ENCODE results near the gene NEUROD1. TPM values are rescaled to one million over a fixed set of nuclear protein-coding genes. Genes with fewer than 3 reads are reported as not detected.
"Not testable (repeated sequence)": the region's sequence is repeated elsewhere in the genome, so short reads cannot be mapped to it uniquely, and the experiment has no call there.

NEUROD1 gene
- not detected for polyA plus RNA-seq (ENCODE audit: insufficient read length in 4 of 4)

DNA sequence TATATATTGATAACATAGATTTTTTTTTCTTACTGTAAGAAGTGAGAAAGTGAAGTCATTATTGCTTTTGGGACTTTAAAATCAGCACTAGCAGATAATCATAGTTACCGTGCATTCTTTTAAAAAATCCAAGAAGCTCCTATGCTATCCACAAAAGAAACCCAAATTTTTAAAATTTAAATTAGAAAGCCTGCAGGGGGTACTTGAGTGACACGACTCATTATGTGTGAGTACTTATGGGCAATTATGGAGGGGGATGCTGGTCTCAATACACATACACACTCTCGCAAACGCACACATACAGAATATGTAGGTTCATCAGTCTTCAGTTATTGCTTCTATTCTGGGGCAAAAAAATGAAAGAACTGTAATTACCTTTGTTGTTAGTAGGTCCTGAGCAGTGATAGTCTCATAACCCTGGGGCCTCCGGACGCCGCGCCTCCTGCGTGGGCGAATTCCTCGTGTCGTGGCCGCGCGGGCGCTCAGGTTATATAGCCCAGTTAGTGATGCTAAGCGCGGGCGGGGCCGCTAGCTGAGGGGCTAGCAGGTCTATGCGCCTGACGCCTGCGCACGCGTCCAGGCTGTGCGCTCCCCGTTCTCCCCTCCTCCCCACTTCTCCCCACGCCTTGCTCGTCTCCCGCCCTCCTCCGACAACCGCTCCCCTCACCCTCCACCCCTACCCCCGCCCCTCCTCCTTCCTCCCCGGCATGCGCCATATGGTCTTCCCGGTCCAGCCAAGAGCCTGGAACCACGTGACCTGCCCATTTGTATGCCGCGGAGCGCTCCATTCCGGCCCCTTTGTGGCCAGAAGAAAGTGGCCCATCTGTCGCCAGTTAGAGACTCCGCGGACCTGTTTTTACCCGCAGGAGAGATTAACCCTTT, at the start of gene NEUROD1:
Gene NEUROD1 (minus strand): TSS at position 463 of the 882 bp plus-strand sequence. CDS start 1,657 bp downstream, outside the sequence.
- no peak for DNase-seq (ENCODE audit: low read depth in 4 of 4, low spot score in 3 of 4)

DNA sequence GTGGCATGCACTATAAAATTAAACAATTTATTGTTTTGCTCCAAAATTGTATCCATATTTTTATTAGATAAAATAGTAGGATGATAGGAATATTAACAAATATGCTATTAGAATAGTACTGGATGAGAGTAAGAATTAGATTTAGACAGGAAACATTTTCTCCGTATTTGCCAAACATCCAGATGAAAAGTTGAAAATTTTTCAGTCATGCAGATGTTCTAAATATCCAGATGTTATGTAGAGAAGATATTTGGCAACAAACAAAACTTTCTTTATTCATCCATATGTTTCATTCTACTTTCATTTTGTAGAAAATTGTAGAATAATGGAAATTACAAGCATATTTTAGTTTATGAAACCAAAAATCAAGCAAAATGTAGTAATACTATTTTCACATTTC, 45.2 kb upstream of the NEUROD1 start:
- DNase-seq (ENCODE audit: low read depth in 4 of 4, low spot score in 3 of 4) = no peak

DNA sequence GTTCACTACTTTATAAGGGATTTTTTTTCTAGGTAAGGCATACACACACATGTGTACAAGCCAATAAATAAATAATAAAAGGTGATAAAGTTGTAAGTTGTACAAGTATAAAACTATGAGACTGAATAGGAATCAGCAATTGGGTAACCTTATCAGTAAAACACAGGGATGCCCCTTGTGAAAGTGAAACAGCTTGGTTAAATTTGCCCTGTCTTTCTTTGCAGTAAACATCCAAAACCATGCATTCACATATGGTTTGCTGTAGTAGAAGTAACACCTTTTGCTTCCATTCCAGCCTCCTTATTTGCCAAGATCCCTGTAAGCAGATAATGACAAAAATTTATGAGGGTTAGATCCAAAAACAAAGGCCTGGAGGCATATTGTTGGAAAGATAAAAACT, 44.3 kb upstream of the NEUROD1 start:
- DNase-seq (ENCODE audit: low read depth in 4 of 4, low spot score in 3 of 4) = no peak

DNA sequence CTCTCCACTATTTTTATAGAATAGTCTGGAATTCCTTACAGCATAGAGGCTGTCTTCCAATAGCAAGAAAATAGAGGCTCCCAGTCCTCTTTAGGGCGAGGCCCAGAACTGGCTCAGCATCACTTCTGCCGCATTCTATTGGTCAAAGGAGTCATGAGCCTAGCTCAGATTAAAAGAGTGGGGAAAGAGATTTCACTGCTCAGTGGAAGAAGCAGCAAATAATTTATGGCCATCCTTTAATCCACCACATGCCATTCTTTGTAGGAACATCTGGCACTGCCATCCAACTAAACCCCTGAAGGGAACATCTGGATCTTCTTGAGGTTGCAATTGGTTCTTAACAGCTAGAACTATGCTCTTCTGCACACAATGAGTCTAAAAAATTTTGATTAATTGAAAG, 43.4 kb upstream of the NEUROD1 start:
- DNase-seq (ENCODE audit: low read depth in 4 of 4, low spot score in 3 of 4) = no peak

DNA sequence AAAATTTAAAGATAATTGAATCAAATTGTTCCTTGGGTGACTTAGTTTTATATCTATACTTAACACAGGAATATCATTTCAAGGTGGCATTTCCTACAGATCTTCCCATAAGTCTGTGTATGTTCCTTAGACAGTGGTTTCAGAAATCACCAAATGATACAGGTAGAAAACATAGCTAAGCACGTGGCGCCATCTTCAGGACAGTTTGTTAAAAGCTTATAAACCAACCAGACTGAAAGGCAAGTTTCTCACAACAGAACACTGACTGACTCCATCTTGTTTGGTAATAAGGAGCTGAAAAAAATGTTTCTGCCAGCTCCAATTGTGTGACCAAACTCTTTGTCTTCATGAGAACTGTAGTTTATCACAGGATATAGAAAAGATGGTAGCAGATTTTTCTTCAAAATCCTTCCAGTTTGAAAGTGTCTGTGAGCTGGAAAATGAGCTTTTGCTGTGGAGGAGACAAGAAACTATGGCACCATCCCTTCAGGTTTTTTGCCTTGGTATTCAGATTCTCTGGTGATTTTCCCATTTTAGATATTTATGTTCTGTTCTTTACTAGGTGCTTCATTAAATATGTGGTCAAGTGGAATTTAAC, 34.8 kb upstream of the NEUROD1 start:
- peak; percentile 68 to 74 (median 71) for DNase-seq (ENCODE audit: low read depth in 4 of 4, low spot score in 3 of 4)

DNA sequence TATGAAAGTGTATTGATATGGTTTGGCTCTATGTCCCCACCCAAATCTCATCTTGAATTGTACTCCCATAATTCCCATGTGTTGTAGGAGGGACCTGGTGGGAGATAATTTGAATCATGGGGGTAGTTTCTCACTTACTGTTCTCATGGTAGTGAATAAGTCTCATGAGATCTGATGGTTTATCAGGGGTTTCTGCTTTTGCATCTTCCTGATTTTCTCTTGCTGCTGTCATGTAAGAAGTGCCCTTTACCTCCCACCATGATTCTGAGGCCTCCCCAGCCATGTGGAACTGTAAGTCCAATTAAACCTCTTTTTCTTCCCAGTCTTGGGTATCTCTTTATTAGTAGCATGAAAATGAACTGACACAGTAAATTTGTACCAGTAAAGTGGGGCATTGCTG, 30.7 kb upstream of the NEUROD1 start:
- DNase-seq (ENCODE audit: low read depth in 4 of 4, low spot score in 3 of 4) = not testable (repeated sequence)

DNA sequence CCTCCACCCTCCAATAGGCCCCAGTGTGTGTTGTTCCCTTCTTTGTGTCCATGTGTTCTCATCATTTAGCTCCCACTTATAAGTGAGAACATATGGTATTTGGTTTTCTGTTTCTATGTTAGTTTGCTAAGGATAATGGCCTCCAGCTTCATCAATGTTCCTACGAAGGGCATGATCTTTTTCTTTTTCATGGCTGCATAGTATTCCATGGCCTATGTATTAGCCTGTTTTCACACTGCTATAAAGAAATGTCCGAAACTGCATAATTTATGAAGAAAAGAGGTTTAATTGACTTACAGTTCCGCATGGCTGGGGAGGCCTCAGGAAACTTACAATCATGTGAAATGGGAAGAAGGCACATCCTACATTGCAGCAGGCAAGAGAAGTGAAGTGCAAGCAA, 22.2 kb upstream of the NEUROD1 start:
- not testable (repeated sequence) for DNase-seq (ENCODE audit: low read depth in 4 of 4, low spot score in 3 of 4)

DNA sequence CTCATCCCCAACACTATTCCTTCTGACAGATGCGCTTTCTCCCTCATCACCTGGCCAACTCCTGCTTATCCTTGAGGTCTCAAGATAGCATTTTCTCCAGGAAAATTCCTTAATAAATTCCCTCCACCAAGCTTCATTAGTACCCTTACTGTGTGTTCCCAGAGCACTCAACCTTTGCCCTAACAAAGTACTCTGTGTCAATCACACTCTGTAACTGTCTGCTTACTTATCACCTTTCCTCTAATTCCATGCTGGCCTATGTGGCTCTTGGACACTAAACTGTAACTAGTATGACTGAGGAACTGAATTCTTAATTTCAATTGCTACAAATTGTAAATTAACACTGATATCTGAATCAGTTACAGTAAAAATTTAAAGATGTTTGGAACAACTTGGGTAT, 17.9 kb upstream of the NEUROD1 start:
- no peak for DNase-seq (ENCODE audit: low read depth in 4 of 4, low spot score in 3 of 4)

DNA sequence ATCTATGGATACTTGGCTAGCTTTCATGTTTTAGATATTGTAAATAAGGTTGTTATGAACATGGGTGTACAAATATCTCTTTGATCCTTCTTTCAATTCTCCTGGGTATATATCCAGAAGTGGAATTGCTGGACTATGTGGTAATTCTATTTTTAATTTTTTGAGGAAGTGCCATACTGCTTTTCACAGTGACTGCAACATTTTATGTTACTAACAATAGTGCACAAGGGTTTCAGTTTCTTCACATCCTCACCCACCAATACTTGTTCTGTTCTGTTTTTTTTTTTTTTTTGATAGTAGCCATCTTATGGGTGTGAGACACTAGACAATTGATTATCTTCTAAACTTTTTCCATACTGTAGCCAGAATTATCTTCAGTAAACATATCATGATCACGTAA, 17.3 kb upstream of the NEUROD1 start:
- no peak for DNase-seq (ENCODE audit: low read depth in 4 of 4, low spot score in 3 of 4)

DNA sequence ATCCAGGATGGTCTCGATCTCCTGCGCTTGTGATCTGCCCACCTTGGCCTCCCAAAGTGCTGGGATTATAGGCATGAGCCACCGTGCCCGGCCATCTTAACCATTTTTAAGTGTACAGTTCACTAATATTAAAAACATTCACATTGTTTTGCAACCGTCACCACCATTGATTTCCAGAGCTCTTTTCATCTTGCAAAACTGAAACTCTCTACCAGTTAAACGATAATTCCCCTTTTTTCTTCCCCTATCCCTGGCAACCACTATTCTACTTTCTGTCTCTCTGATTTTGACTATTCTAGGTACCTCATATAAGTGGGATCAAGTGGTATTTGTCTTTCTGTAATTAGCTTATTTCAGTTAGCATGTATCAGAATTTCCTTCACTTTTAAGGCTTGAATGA, 16.8 kb upstream of the NEUROD1 start:
- no peak for DNase-seq (ENCODE audit: low read depth in 4 of 4, low spot score in 3 of 4)

DNA sequence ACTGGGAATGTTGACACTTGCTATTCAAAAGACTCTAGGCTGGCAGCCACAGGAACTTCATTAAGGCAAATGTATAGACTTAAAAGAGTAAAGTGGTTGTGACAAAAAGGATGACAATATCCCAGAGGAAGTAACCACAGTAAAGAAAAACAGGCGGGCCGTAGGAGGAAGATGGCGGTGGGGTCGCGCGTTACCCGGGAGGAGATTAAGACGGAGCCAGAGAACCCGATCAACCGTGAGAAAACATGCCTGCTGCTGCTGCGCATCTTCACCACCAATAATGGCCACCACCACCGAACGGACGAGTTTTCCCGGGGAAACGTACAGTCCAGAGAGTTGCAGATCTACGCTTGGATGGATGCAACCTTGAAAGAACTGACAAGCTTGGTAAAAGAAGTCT, 14.0 kb upstream of the NEUROD1 start:
- DNase-seq (ENCODE audit: low read depth in 4 of 4, low spot score in 3 of 4) = no peak

DNA sequence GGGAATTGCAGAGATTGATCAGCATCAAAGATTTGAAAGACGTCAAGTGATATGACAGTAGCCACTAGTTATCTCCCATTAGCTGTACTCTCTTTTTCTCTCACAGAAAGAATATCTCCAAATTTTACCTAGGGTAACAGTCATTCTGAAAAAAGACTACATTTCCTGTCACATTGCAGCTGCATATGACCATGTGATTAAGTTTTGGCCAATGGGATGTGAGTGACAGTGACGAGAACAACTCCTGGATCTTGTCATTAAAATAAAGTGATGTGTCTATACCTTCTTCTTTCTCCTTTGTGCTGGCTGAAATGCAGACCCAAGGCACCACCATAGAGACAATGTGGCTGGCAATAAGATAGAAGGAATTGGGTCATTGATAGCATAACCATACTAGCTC, 10.5 kb upstream of the NEUROD1 start:
- DNase-seq (ENCODE audit: low read depth in 4 of 4, low spot score in 3 of 4) = no peak

DNA sequence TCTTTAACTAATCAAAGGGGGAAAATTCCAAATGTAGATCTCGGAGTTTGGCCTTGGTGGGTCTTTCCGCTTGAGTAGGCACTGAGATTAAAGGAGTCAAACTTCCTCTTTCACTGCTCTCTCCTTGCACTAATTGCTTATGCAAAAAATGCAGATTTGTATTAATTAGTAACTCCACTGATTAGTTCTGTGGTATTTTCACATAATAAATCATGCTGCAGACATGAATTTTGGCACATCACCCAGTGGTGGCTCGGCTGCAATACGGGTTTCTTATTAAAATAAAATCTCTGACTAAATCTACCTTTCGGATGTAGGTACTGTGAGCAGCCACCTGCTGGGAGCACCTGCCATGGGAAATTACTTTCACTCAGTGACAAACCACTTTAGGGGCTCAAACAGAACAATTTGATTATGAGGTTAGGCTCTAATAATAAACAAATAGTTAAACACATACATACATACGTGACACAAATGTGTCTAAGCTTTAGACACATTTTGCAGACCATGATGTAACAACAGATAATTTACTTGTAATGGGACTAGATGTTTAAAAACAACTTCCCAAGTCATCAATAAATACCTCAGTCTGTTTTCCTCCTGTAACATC, 6.4 kb upstream of the NEUROD1 start:
- DNase-seq (ENCODE audit: low read depth in 4 of 4, low spot score in 3 of 4) = no peak

DNA sequence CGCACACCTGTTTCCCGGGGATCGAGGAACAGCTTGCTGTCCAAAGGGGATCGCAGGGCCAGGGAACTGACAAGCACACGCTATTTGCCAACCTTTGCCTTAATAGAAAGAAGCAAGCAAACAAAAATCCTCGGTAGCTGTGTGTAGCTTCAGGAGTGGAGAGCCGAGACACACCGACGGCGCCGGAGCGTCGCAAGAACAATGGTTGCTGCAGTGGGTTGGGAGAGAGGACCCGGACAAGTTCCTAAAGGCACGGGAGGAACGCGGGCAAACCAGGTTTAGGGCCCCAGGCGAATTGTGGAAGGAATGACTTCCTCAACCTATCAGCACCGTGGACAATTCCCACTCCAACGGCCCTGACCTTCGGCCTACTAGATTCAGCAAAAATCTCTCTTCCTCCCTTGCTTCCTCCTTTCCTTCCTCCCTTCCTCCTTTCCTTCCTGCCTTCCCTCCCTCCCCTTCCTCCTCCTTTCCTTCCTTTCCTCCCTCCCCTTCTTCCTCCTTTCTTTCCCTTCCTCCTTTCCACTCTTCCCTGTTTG, 4.9 kb upstream of the NEUROD1 start:
- no peak for DNase-seq (ENCODE audit: low read depth in 4 of 4, low spot score in 3 of 4)

DNA sequence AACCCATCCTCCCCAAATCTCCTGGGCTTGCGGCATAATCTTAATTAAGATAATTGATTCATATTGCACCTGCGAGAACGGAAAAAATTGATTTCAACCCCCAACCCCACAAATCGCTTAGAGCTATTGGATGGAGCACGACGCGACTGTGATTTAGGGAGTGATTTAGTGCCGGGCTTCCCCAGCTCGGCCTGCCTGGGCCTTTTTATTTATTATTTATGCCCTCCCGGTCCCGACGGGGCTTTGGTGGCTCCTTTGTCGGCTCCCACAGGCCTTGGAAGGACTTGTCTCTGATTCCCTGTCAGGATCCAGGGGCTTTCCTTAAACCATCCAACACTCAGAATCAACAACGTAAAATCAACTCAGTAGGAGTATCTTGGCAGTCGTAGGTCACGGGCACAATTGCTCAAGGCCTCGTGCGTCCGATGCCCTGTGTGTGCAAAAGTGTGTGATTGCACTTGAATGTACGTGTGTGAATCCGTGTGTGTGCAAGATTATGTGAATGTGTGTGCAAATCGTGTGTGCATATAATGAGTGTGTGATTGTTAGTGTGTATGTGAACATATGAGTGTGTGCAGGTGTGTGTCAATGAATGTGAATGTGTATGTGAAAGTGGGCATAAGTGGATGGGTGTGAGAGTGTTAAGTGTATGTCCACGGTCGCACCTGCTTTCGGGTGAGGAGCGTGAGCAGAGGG, 4.3 kb upstream of the NEUROD1 start:
- DNase-seq (ENCODE audit: low read depth in 4 of 4, low spot score in 3 of 4) = no peak

DNA sequence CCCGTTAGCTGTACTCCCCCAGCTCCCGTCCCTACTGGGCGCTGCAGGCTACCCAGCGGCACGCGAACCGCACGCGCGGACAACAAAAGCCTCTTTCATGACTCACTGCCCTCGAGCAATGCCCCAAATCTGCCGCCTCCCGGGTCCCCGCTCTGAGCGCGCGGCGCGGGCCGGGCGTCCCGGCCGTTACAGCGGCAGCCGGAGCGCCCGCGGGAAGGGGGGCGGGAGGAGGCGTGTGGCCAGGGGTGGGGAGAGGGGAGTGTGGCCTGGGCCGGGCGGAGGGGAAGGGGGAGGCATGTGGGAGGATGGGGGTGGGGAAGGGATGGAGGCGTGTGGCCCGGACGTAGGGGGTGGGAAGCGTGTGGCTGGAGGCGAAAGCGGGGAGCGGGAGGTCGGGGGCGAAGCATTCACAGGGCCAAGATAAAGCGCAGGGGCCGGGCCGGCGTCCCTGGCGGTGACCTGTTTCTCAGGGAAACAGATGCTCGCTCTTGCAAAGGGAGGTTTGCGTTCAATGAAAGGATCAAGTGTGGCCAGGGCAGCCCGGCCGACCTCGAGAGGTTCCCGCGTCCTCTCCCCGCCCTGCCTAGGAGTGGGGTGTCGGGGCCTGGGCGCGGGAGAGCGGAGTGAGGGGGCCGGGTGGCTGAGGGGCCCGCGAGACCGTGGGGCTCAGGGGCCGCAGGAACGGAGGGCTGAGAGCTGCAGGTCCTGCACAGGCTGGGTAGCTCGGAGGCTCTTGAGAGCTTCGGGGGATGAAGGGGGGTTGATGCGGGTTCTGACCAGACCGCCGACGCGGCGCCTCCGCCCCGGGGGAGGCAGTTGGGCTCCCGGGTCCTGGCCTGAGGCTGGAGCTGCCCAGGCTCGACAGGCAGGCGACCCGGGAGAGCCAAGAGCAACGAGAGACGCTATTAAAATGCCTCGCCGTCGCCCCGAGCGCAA, 3.5 kb upstream of the NEUROD1 start:
- no peak for DNase-seq (ENCODE audit: low read depth in 4 of 4, low spot score in 3 of 4)

DNA sequence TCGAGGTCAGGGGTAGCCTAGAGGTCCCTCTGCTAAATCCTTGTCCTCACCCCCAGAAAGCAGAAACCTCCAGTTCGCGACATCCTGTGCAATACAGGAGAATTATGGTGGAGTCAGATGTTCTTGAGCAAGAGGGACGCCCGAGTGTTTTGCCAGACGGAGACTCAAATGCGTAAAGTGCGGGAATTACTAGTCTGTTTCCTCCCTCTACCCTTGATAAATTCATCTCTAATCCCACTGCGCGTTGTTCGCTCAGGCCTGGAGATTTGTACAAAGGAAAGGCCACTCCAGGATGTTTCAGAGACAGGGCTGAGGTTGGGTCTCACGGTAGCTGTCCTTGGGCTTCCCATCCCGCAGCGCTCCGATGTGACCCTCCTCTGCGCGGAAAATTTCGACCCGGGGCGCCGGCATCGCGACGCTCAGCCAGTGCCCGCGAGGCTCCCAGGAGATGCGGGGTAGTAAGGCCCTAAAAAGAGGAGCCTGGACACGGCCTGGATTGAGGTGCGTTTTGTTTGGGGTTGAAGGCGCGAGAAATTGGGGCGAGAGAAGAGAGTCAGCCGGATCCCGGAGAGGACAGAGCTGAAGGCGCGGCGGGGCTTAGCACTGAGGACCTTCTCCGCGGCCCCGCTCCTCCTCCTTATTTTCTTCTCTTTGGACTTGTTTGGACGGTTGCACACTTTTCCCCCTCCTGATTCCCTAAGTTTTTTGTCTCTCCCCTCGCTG, 2.6 kb upstream of the NEUROD1 start:
- no peak for DNase-seq (ENCODE audit: low read depth in 4 of 4, low spot score in 3 of 4)

DNA sequence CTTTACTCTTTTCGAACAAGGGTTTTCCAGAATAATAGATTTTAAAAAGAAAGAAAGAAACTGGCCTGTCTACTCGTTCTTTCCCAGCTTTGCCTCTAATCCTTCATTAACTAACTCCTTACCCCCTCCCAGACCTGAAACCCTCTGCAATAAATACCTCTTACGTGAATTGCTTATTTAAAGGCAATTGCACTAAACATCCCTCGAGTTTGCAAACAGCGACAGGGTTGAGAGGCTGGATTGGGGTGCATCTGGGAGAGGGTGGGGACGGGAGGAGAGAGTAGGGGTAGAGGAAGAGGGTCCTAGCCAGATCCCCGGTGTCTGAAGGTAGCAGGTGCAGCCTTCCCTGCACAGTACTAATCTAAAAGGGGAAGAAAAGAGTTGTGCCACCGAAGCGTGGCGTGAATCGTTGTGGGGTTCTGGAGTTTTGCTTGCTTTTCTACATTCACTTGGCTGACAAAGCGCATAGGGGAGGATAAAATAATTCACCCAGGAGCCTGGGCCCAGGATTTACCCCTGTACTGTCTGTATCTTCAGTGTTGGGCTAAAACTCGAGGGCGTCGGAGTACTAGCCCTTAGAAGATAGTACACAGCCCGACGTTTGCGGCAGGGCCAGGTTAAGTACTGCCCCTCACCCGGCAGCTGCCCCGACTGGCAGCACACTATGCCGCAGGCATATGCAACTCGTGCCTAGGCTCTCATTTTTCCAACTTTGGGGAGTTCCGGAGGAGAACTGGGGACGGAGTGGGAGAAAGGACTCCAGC, 1.9 kb upstream of the NEUROD1 start:
- no peak for DNase-seq (ENCODE audit: low read depth in 4 of 4, low spot score in 3 of 4)
